ENCODE data around the gene TRRAP. TPM values are rescaled to one million over a fixed set of nuclear protein-coding genes. Genes with fewer than 3 reads are reported as not detected.
A peak's percentile ranks its signal among the peaks of the same experiment; 100 is the strongest.

TRRAP gene
- total RNA-seq, 2 donors from 2014 or later: 70.1 to 77.2 TPM

DNA sequence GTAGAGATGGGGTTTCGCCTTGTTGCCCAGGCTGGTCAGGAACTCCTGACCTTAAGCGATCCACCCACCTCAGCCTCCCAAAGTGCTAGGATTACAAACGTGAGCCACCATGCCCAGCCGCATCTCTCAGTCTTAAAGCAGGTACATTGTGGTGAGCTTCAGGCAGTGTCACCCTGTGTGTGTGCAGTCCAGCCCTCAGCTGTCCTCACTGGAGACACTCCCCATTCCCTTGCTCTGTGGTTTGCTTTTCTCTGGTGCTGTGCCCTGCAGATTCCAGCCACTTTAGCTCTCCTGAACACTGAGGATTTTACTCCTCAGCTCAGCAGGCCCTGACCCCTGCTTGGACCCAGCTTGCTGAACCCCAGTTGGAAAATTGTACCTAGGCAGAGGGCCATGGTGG, 6.1 kb downstream of the TRRAP start:
- peaks cover 6% of the 10 kb centered on the region for H3K36me3 Mint-ChIP-seq (ENCODE audit: low read depth)
- H3K27ac Mint-ChIP-seq: no peak overlapping the region
- DNase-seq: no peak
- no peak for ATAC-seq
- no peak overlapping the region for H3K4me3 Mint-ChIP-seq
- H3K4me1 Mint-ChIP-seq: peaks cover 28% of the 10 kb centered on the region
- no peaks in the 10 kb centered on the region for H3K27me3 Mint-ChIP-seq
- H3K9me3 ChIP-seq (ENCODE audit: control insufficient read depth, low read length, poor library complexity, severe bottlenecking): no peaks in the 10 kb centered on the region

DNA sequence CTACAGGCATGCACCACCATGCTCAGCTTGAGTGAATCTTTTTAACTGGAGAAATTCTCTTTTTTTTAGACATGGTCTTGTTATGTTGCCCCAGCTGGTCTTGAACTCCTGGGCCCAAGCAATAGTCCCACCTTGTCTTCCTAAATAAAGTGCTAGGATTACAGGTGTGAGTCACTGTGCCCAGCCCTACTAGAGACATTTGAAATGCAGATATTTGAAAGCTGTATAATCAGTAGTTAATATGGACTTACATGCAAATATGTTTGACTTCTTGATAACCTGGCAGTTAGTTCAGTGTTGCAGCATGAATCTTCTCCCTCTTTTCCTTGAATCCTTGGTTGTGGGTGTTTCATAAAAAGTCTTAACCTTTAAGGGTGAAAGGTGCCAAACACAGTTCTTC, 8.7 kb downstream of the TRRAP start:
- Mint-ChIP-seq H3K4me3 (no peak overlapping the region), H3K4me1 (peaks cover 24% of the 10 kb centered on the region), H3K27me3 (no peaks in the 10 kb centered on the region), H3K27ac (no peak overlapping the region), H3K36me3 (ENCODE audit: low read depth) (peaks cover 6% of the 10 kb centered on the region)
- H3K9me3 ChIP-seq (ENCODE audit: control insufficient read depth, low read length, poor library complexity, severe bottlenecking): no peaks in the 10 kb centered on the region
- DNase-seq (no peak), ATAC-seq (no peak)

DNA sequence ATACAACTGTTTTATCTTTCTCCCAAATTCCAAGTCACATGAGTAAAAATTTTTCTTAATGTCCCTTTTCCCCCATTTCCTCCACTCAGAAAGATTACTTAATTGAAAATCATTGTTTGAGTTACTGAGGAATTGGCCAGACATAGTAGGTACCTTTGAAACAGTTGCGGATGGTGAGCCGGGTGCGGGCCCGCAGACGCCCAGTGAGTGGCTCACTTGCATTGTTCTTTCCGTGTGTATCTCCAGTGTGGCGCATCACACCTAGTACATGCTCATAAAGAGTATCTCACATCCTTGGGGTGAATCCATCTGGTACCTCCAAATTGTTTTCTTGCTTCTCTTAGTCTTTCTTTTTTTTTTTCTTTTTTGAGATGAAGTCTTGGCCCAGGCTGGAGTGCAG, 14.3 kb downstream of the TRRAP start:
- no peak for ATAC-seq
- peaks cover 9% of the 10 kb centered on the region for H3K36me3 Mint-ChIP-seq (ENCODE audit: low read depth)
- no peak for DNase-seq
- H3K4me1 Mint-ChIP-seq: peaks cover 13% of the 10 kb centered on the region
- H3K27ac Mint-ChIP-seq: no peak overlapping the region
- no peaks in the 10 kb centered on the region for H3K27me3 Mint-ChIP-seq
- no peak overlapping the region for H3K4me3 Mint-ChIP-seq
- H3K9me3 ChIP-seq (ENCODE audit: control insufficient read depth, low read length, poor library complexity, severe bottlenecking): no peaks in the 10 kb centered on the region

GRCh38 chr7:98899816-98900215, 21.5 kb downstream of the TRRAP start:
- Mint-ChIP-seq H3K4me1 (peaks cover 10% of the 10 kb centered on the region), H3K27ac (no peak overlapping the region), H3K27me3 (no peaks in the 10 kb centered on the region), H3K4me3 (no peak overlapping the region), H3K36me3 (ENCODE audit: low read depth) (peaks cover 20% of the 10 kb centered on the region)
- ATAC-seq: no peak
- no peaks in the 10 kb centered on the region for H3K9me3 ChIP-seq (ENCODE audit: control insufficient read depth, low read length, poor library complexity, severe bottlenecking)
- DNase-seq: no peak

- Mint-ChIP-seq H3K27ac (no peak overlapping the region), H3K36me3 (ENCODE audit: low read depth) (peaks cover 19% of the 10 kb centered on the region)
Measured at GRCh38 chr7:98900815-98901214, 22.5 kb downstream of the TRRAP start.

DNA sequence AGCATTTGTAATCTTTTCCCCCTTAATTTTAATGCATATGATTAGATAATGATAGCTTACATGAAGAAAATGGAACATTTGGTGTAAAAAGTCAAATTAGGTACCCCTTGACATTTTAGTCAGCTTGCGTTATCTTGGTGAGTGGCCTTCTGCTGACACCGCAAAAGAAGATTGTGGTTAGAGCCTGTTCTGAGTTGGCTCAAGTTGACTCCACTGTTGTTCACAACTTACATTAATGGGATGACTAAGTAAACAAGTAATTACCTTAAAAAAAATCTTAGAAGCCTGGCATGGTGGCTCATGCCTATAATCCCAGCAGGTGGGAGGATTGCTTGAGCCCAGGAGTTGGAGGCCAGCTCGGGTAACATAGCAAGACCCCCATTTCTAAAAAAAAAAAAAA, 24.2 kb downstream of the TRRAP start:
- Mint-ChIP-seq H3K36me3 (ENCODE audit: low read depth) (peaks cover 19% of the 10 kb centered on the region), H3K27me3 (no peaks in the 10 kb centered on the region), H3K4me3 (no peak overlapping the region), H3K27ac (no peak overlapping the region), H3K4me1 (peaks cover 12% of the 10 kb centered on the region)
- ATAC-seq (no peak), DNase-seq (no peak)
- H3K9me3 ChIP-seq (ENCODE audit: control insufficient read depth, low read length, poor library complexity, severe bottlenecking): no peaks in the 10 kb centered on the region

More at GRCh38 chr7:98900815-98901214, 22.5 kb downstream of the TRRAP start:
- DNase-seq (no peak), ATAC-seq (no peak)
- Mint-ChIP-seq H3K4me1 (peaks cover 12% of the 10 kb centered on the region), H3K27me3 (no peaks in the 10 kb centered on the region), H3K4me3 (no peak overlapping the region)
- no peaks in the 10 kb centered on the region for H3K9me3 ChIP-seq (ENCODE audit: control insufficient read depth, low read length, poor library complexity, severe bottlenecking)

- no peaks in the 10 kb centered on the region for H3K9me3 ChIP-seq (ENCODE audit: control insufficient read depth, low read length, poor library complexity, severe bottlenecking)
- H3K4me3 Mint-ChIP-seq: no peak overlapping the region
- ATAC-seq (no peak), DNase-seq (no peak)
- peak overlapping the region; percentile 9 for H3K27ac Mint-ChIP-seq
- H3K36me3 Mint-ChIP-seq (ENCODE audit: low read depth): peaks cover 19% of the 10 kb centered on the region
- H3K4me1 Mint-ChIP-seq: peaks cover 12% of the 10 kb centered on the region
- H3K27me3 Mint-ChIP-seq: no peaks in the 10 kb centered on the region
Measured at GRCh38 chr7:98903246-98903645, 24.9 kb downstream of the TRRAP start.

DNA sequence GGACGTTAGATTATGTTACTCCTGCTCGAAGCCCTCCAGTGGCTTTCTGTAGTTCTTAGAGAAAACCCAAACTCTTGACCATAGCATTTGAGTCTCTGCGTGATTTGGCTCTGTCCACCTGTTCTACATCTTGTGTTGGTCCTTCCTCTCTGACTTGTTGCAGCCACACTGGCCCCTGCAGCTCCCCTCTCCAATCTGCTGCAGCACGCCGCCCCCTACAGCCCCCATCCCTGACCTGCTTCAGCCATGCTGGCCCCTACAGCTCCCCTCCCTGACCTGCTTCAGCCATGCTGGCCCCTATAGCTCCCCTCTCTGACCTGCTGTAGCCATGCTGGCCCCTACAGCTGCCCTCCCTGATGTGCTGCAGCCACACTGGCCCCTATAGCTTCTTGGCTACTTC, 29.2 kb downstream of the TRRAP start:
- Mint-ChIP-seq H3K4me3 (no peak overlapping the region), H3K27me3 (no peaks in the 10 kb centered on the region), H3K27ac (peak overlapping the region; percentile 47), H3K4me1 (peaks cover 6% of the 10 kb centered on the region), H3K36me3 (ENCODE audit: low read depth) (peaks cover 11% of the 10 kb centered on the region)
- DNase-seq (no peak), ATAC-seq (no peak)
- no peaks in the 10 kb centered on the region for H3K9me3 ChIP-seq (ENCODE audit: control insufficient read depth, low read length, poor library complexity, severe bottlenecking)

- DNase-seq (no peak), ATAC-seq (no peak)
- H3K9me3 ChIP-seq (ENCODE audit: control insufficient read depth, low read length, poor library complexity, severe bottlenecking): no peaks in the 10 kb centered on the region
- Mint-ChIP-seq H3K27me3 (no peaks in the 10 kb centered on the region), H3K4me1 (peaks cover 6% of the 10 kb centered on the region), H3K4me3 (no peak overlapping the region), H3K36me3 (ENCODE audit: low read depth) (peaks cover 8% of the 10 kb centered on the region), H3K27ac (peak overlapping the region; percentile 47)
Measured at GRCh38 chr7:98908585-98908984, 30.3 kb downstream of the TRRAP start.

- H3K27ac Mint-ChIP-seq: no peak overlapping the region
- peaks cover 8% of the 10 kb centered on the region for H3K36me3 Mint-ChIP-seq (ENCODE audit: low read depth)
- no peak overlapping the region for H3K4me3 Mint-ChIP-seq
- DNase-seq (no peak), ATAC-seq (no peak)
- no peaks in the 10 kb centered on the region for H3K27me3 Mint-ChIP-seq
- H3K9me3 ChIP-seq (ENCODE audit: control insufficient read depth, low read length, poor library complexity, severe bottlenecking): no peaks in the 10 kb centered on the region
- H3K4me1 Mint-ChIP-seq: peaks cover 5% of the 10 kb centered on the region
Measured at GRCh38 chr7:98909487-98909886, 31.2 kb downstream of the TRRAP start.

DNA sequence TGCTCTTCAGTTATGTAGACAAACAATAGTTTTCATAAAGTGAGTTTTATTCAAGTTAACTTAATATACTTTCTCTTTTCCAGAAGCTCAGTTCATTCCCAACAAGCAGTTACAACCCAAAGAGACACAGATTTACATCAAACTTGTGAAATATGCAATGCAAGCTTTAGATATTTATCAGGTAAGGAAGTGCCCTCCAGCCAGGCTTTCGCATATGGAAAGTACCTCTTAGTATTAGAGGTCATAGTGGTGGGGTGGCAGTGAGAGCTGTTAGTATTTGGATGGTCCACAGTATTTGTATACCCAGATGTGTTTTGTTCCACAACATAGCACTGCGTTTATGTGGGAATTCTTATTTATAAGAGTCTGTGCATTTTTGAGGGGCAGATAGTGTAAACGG, 32.1 kb downstream of the TRRAP start:
- DNase-seq (no peak), ATAC-seq (no peak)
- H3K4me1 Mint-ChIP-seq: peaks cover 3% of the 10 kb centered on the region
- peaks cover 6% of the 10 kb centered on the region for H3K36me3 Mint-ChIP-seq (ENCODE audit: low read depth)
- H3K27ac Mint-ChIP-seq: no peak overlapping the region
- no peaks in the 10 kb centered on the region for H3K27me3 Mint-ChIP-seq
- H3K9me3 ChIP-seq (ENCODE audit: control insufficient read depth, low read length, poor library complexity, severe bottlenecking): no peaks in the 10 kb centered on the region
- no peak overlapping the region for H3K4me3 Mint-ChIP-seq

DNA sequence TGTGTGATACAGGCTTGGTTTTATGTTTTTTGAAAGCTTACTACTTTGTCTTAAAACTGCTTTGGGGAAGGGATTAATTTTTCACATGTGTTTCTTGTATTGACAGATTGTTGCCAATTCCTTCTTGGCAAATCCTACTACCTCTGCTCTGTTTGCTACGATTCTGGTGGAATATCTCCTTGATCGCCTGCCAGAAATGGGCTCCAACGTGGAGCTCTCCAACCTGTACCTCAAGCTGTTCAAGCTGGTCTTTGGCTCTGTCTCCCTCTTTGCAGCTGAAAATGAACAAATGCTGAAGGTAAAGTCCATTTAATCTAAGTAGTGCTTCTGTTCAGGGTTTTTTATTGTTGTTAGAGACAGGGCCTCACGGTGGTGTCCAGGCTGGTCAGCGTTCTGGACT, 33.6 kb downstream of the TRRAP start:
- no peak for DNase-seq
- Mint-ChIP-seq H3K27ac (peak overlapping the region; percentile 60), H3K4me1 (peaks cover 3% of the 10 kb centered on the region), H3K4me3 (no peak overlapping the region), H3K27me3 (no peaks in the 10 kb centered on the region), H3K36me3 (ENCODE audit: low read depth) (peaks cover 6% of the 10 kb centered on the region)
- no peaks in the 10 kb centered on the region for H3K9me3 ChIP-seq (ENCODE audit: control insufficient read depth, low read length, poor library complexity, severe bottlenecking)
- ATAC-seq: no peak

- no peaks in the 10 kb centered on the region for H3K9me3 ChIP-seq (ENCODE audit: control insufficient read depth, low read length, poor library complexity, severe bottlenecking)
- no peak for ATAC-seq
- Mint-ChIP-seq H3K36me3 (ENCODE audit: low read depth) (peaks cover 6% of the 10 kb centered on the region), H3K27ac (no peak overlapping the region), H3K4me1 (peaks cover 3% of the 10 kb centered on the region), H3K4me3 (no peak overlapping the region), H3K27me3 (no peaks in the 10 kb centered on the region)
- DNase-seq: no peak
Measured at GRCh38 chr7:98913026-98913425, 34.7 kb downstream of the TRRAP start.

DNA sequence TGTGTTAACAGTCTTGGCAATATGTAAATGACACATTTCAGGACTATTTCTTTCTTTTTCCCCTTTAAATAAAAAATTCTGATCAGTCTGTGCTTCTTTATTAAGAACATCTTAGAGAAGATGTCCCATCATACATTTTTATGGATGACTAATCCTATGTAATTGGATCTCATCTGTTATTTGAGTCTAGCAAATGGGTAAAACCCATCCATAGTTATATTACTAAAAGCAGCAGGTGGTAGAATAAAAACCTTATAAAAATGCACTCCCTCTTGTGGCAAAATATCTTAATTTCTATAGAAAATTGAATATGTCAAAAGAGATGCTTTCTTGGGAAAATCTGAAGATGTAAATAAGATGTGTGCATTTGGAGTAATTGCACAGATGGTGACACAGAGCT, 35.3 kb downstream of the TRRAP start:
- DNase-seq (no peak), ATAC-seq (no peak)
- H3K36me3 Mint-ChIP-seq (ENCODE audit: low read depth): peaks cover 6% of the 10 kb centered on the region
- no peak overlapping the region for H3K27ac Mint-ChIP-seq
- no peaks in the 10 kb centered on the region for H3K9me3 ChIP-seq (ENCODE audit: control insufficient read depth, low read length, poor library complexity, severe bottlenecking)
- no peaks in the 10 kb centered on the region for H3K27me3 Mint-ChIP-seq
- H3K4me1 Mint-ChIP-seq: peaks cover 3% of the 10 kb centered on the region
- no peak overlapping the region for H3K4me3 Mint-ChIP-seq

- no peaks in the 10 kb centered on the region for H3K9me3 ChIP-seq (ENCODE audit: control insufficient read depth, low read length, poor library complexity, severe bottlenecking)
- Mint-ChIP-seq H3K36me3 (ENCODE audit: low read depth) (peaks cover 11% of the 10 kb centered on the region), H3K27ac (no peak overlapping the region), H3K4me1 (peaks cover 2% of the 10 kb centered on the region), H3K27me3 (no peaks in the 10 kb centered on the region), H3K4me3 (no peak overlapping the region)
- DNase-seq (no peak), ATAC-seq (no peak)
Measured at GRCh38 chr7:98917331-98917730, 39.0 kb downstream of the TRRAP start.
